ENCODE results near the gene AKAP1. TPM values are rescaled to one million over a fixed set of nuclear protein-coding genes. Genes with fewer than 3 reads are reported as not detected.

The AKAP1 gene
- total and polyA plus RNA-seq, 9 of the 15 experiments (the other 6 are each of a cell fraction or from before 2014, with no cell fraction given) = 12.9 to 63.8 (median 36.4) TPM

- 0 out of 2 replicates have a peak, but pooled peaks cover 2% of the 10 kb centered on the region for H3K9me3 ChIP-seq (replicated peaks; ENCODE audit: control insufficient read depth, insufficient read depth, low read depth, low read length)
- no peak for TF ChIP-seq NFE2 (IDR thresholded peaks at IDR 0.05; ENCODE audit: low read depth)
- TF ChIP-seq RNF2 (IDR thresholded peaks at IDR 0.05) = no peak
- TF ChIP-seq CEBPG (CRISPR knock-in tag; IDR thresholded peaks at IDR 0.05) = no peak
- peak in 1 of 2 experiments; percentile 48; a peak in 1 of 4 replicates for TF ChIP-seq CEBPG (tag; conservative IDR thresholded peaks at IDR 0.05 in 1 of 2, IDR thresholded peaks at IDR 0.05 in 1 of 2)
- no peak for TF ChIP-seq MEF2D (tag; conservative IDR thresholded peaks at IDR 0.05; ENCODE audit: low read depth)
- no TSS peak for BruUV-seq (replicated peaks)
- FAIRE-seq (no peak), ATAC-seq (no peak), DNase-seq (ENCODE audit: extremely low read depth in 1 of 4, low spot score in 3 of 4) (no peak)
- no peaks in the 10 kb centered on the region for H3K36me3 ChIP-seq (ENCODE audit: control insufficient read depth, insufficient read depth, low read length)
- H3K27ac ChIP-seq (ENCODE audit: extremely low read depth, low read depth, low read length) = no peak overlapping the region
- peaks cover 2 to 4% of the 10 kb centered on the region in 2 experiments; a peak in 3 of 5 replicates for H3K4me1 ChIP-seq (replicated peaks in 1 of 2; ENCODE audit: control insufficient read depth in 2 of 2, insufficient read depth in 2 of 2, low read length in 2 of 2)
- ChIA-PET POLR2A (no interaction called here), CTCF (ENCODE audit: low intra/inter-chr PET ratio) (no interaction called here)
- no peak overlapping the region for H2AFZ ChIP-seq (ENCODE audit: low read depth, low read length)
- H4K20me1 ChIP-seq (replicated peaks; ENCODE audit: control insufficient read depth, insufficient read depth, low read length) = no peaks in the 10 kb centered on the region
- H3K79me2 ChIP-seq (ENCODE audit: control insufficient read depth, insufficient read depth, low read length) = no peaks in the 10 kb centered on the region
- WGBS (ENCODE audit: insufficient coverage, low coverage, missing lambda C conversion rate) = 0% methylated on average over 2 of the region's 2 CpGs
- no peak overlapping the region for H3K4me3 ChIP-seq
- H3K9me1 ChIP-seq (ENCODE audit: control insufficient read depth, insufficient read depth, low read length) = no peaks in the 10 kb centered on the region
- H3K27me3 ChIP-seq (ENCODE audit: control insufficient read depth in 2 of 2, insufficient read depth in 2 of 2, low read length in 2 of 2) = peaks cover 22 to 35% of the 10 kb centered on the region in 2 experiments
- H3K9ac ChIP-seq (ENCODE audit: insufficient read depth in 1 of 2, low read depth in 2 of 2, low read length in 2 of 2) = no peak overlapping the region
- in situ Hi-C loops (cut with MboI) = no loop called here
- intact Hi-C loops (cut with micrococcal nuclease) = no loop called here
- H3K4me2 ChIP-seq (ENCODE audit: insufficient read depth, low read length) = no peak overlapping the region
These were observed 69.9 kb downstream of the AKAP1 start for GRCh38 chr17:57154921-57155320.

GRCh38 chr17:57158325-57158724 lies 73.3 kb downstream of the AKAP1 start:
- no peak overlapping the region for H3K27ac ChIP-seq (ENCODE audit: extremely low read depth, low read depth, low read length)
- no peak overlapping the region for H2AFZ ChIP-seq (ENCODE audit: low read depth, low read length)
- H3K4me2 ChIP-seq (ENCODE audit: insufficient read depth, low read length) = no peak overlapping the region
- no peaks in the 10 kb centered on the region for H3K36me3 ChIP-seq (ENCODE audit: control insufficient read depth, insufficient read depth, low read length)
- CTCF ChIA-PET (ENCODE audit: low intra/inter-chr PET ratio) = no interaction called here
- no peaks in the 10 kb centered on the region for H3K9me1 ChIP-seq (ENCODE audit: control insufficient read depth, insufficient read depth, low read length)
- no peak overlapping the region for H3K4me3 ChIP-seq
- intact Hi-C loops (cut with micrococcal nuclease) = no loop called here
- peaks cover 9 to 11% of the 10 kb centered on the region in 2 experiments; a peak in 4 of 5 replicates for H3K27me3 ChIP-seq (ENCODE audit: control insufficient read depth in 2 of 2, insufficient read depth in 2 of 2, low read length in 2 of 2)
- peak; percentile 46 for FAIRE-seq
- H3K79me2 ChIP-seq (ENCODE audit: control insufficient read depth, insufficient read depth, low read length) = no peaks in the 10 kb centered on the region
- H4K20me1 ChIP-seq (replicated peaks; ENCODE audit: control insufficient read depth, insufficient read depth, low read length) = no peaks in the 10 kb centered on the region
- POLR2A ChIA-PET = interaction anchor here (0.6 to 1.6 kb wide), 2 partner anchors 9 to 115 kb away, joined by 3 to 5 read pairs; no protein-coding TSS in a partner anchor
- in situ Hi-C loops (cut with MboI) = no loop called here
- no peak for ATAC-seq
- 0 out of 2 replicates have a peak, but pooled peaks cover 3% of the 10 kb centered on the region for H3K9me3 ChIP-seq (replicated peaks; ENCODE audit: control insufficient read depth, insufficient read depth, low read depth, low read length)
- WGBS (ENCODE audit: insufficient coverage, low coverage, missing lambda C conversion rate) = 29% methylated on average over 4 of the region's 4 CpGs
- DNase-seq (ENCODE audit: extremely low read depth in 1 of 4, low spot score in 3 of 4) = no peak
- no peak overlapping the region for H3K9ac ChIP-seq (ENCODE audit: insufficient read depth in 1 of 2, low read depth in 2 of 2, low read length in 2 of 2)
- peaks cover 4% of the 10 kb centered on the region in 2 experiments; a peak in 3 of 5 replicates for H3K4me1 ChIP-seq (replicated peaks in 1 of 2; ENCODE audit: control insufficient read depth in 2 of 2, insufficient read depth in 2 of 2, low read length in 2 of 2)
- no TSS peak for BruUV-seq (replicated peaks)
- no peak for TF ChIP-seq ZNF518B (CRISPR knock-in tag; IDR thresholded peaks at IDR 0.05)
- TF ChIP-seq SRSF3 (IDR thresholded peaks at IDR 0.05; ENCODE audit: insufficient read depth, low read length) = no peak
- no peak for TF ChIP-seq TAF7 (tag; IDR thresholded peaks at IDR 0.05)

Measured in K562 (cell line).